Endothelial cell of umbilical vein (primary cell): Measurements from ENCODE around the gene NEK6. TPM values are rescaled to one million over a fixed set of nuclear protein-coding genes. Genes with fewer than 3 reads are reported as not detected.

ENCODE experiments used
- BruUV-seq: library from RNA; stranded (reverse); fragments of 400-500 nt; replicated peaks from 2 replicates; lab custom pipeline; 2021; lab: Mats Ljungman, UMichigan
- CTCF ChIA-PET: fragments of 300-600, 350-600 bp; sonication (Branson Sonifier 250); formaldehyde crosslinking; loops from one replicate; lab custom pipeline; 2021; ENCODE audit warnings: antibody characterized with exemption, inconsistent platforms; lab: Charles Lee
- POLR2A ChIA-PET: fragments of 300-600, 350-600 bp; sonication (Branson Sonifier 250); formaldehyde crosslinking; loops from one replicate; lab custom pipeline; 2021; ENCODE audit warnings: antibody characterized with exemption, inconsistent platforms; lab: Charles Lee
- DNase-seq: peaks from one replicate; pipeline ENCODE4 v3.0.0-alpha.2; 2011; ENCODE audit warnings: low read depth, low spot score
- FAIRE-seq: peaks from 2 replicates; lab custom pipeline; 2011; peaks lifted over from hg19 to GRCh38; lab: Jason Lieb, UNC
- H2AFZ ChIP-seq: 2 replicates; pipeline ENCODE4 v1.6.0; 2012; ENCODE audit warnings: low read depth, low read length, control low read depth, inconsistent platforms
- H3K27ac ChIP-seq: 2 replicates; pipeline ENCODE4 v1.5.1; 2011; ENCODE audit warnings: low read depth, mild to moderate bottlenecking, control low read depth, low read length, moderate library complexity; ENCODE audit not compliant: insufficient read depth
- H3K27me3 ChIP-seq, 2 experiments: 2 replicates each; pipeline versions ENCODE4 v1.6.0 to v1.6.1; 2011; ENCODE audit warnings: low read length in 2 of 2, mixed read lengths in 1 of 2; ENCODE audit not compliant: control insufficient read depth in 2 of 2, insufficient read depth in 2 of 2
- H3K36me3 ChIP-seq, 2 experiments: 2 replicates in 1 of 2; 3 replicates in 1 of 2; pipeline ENCODE4 v1.5.1; 2011; ENCODE audit warnings: low read length in 2 of 2, mild to moderate bottlenecking in 1 of 2, moderate library complexity in 1 of 2; ENCODE audit not compliant: control insufficient read depth in 2 of 2, insufficient read depth in 2 of 2; ENCODE audit errors: extremely low read depth in 1 of 2
- H3K4me1 ChIP-seq: 3 replicates; pipeline ENCODE4 v1.5.1; 2011; ENCODE audit warnings: mild to moderate bottlenecking, low read length; ENCODE audit not compliant: control insufficient read depth, insufficient read depth; ENCODE audit errors: extremely low read depth
- H3K4me2 ChIP-seq: 2 replicates; pipeline ENCODE4 v1.6.1; 2011; ENCODE audit warnings: low read length, control low read depth, mixed read lengths; ENCODE audit not compliant: insufficient read depth
- H3K4me3 ChIP-seq, 3 experiments: fragments of 200-600 bp in 1 of 3; sonication (generic), shearing (Covaris generic) in 1 of 3; replicated peaks in 1 of 3; 2 replicates each; pipeline ENCODE4 v1.5.1; 2011 to 2016; ENCODE audit warnings: control low read depth in 3 of 3, low read length in 3 of 3, mild to moderate bottlenecking in 2 of 3, inconsistent platforms in 1 of 3, low read depth in 1 of 3, moderate library complexity in 1 of 3; ENCODE audit not compliant: insufficient read depth in 1 of 3
- H3K79me2 ChIP-seq: 2 replicates; pipeline ENCODE4 v1.6.0; 2012; ENCODE audit warnings: low read length, inconsistent platforms; ENCODE audit not compliant: control insufficient read depth, insufficient read depth
- H3K9ac ChIP-seq: replicated peaks from 2 replicates; pipeline ENCODE3; 2011; ENCODE audit warnings: low read length, control low read depth; ENCODE audit not compliant: insufficient read depth; ENCODE audit errors: extremely low read depth
- H3K9me1 ChIP-seq: replicated peaks from 3 replicates; pipeline ENCODE4 v1.6.0; 2011; ENCODE audit warnings: mild to moderate bottlenecking, low read length; ENCODE audit not compliant: control insufficient read depth, insufficient read depth; ENCODE audit errors: extremely low read depth
- H3K9me3 ChIP-seq: replicated peaks from 2 replicates; pipeline ENCODE4 v1.5.1; 2012; ENCODE audit warnings: low read length, inconsistent platforms; ENCODE audit not compliant: control insufficient read depth, insufficient read depth
- H4K20me1 ChIP-seq: replicated peaks from 2 replicates; pipeline ENCODE3; 2011; ENCODE audit warnings: mild to moderate bottlenecking, low read length; ENCODE audit not compliant: control insufficient read depth, insufficient read depth; ENCODE audit errors: extremely low read depth
- FOS ChIP-seq: IDR thresholded peaks from 2 replicates; pipeline ENCODE4 v1.6.1; 2011; ENCODE audit warnings: mild to moderate bottlenecking, low read length, moderate library complexity, borderline replicate concordance; ENCODE audit not compliant: insufficient read depth
- GATA2 ChIP-seq: IDR thresholded peaks from 2 replicates; pipeline ENCODE4 v1.7.0; 2011; ENCODE audit warnings: low read depth, mild to moderate bottlenecking, moderate library complexity, mixed read lengths, low read length; ENCODE audit not compliant: insufficient read length, insufficient read depth
- JUN ChIP-seq: IDR thresholded peaks from 2 replicates; pipeline ENCODE4 v1.6.1; 2011; ENCODE audit warnings: borderline replicate concordance, low read depth; ENCODE audit not compliant: insufficient read length, insufficient read depth
- MYC ChIP-seq: IDR thresholded peaks from one replicate; pipeline ENCODE4 v1.6.1; 2011; ENCODE audit warnings: mild to moderate bottlenecking, low read depth, low read length
- POLR2A ChIP-seq: IDR thresholded peaks from 2 replicates; pipeline ENCODE4 v1.6.1; 2012; ENCODE audit warnings: low read depth, mild to moderate bottlenecking, control low read depth, low read length
- POLR2AphosphoS5 ChIP-seq: IDR thresholded peaks from 2 replicates; pipeline ENCODE4 v1.6.1; 2012; ENCODE audit warnings: low read depth, mild to moderate bottlenecking, control low read depth, low read length, moderate library complexity; ENCODE audit not compliant: insufficient read depth
- dilution Hi-C: fragments of 300-500 bp; cut with MboI; formaldehyde crosslinking; loops from one replicate; pipeline ENCODE4 v1.15.0; 2019; ENCODE audit warnings: low sequenced_read_pairs; ENCODE audit not compliant: extremely low pct_ligation_motif_present
- intact Hi-C: fragments of 100-400 bp; cut with micrococcal nuclease; formaldehyde crosslinking; loops from one replicate; pipeline ENCODE4 v1.10.0; 2022
- polyA plus RNA-seq, 4 experiments: library from polyadenylated mRNA; depleted of rRNA in 3 of 4; stranded (reverse) in 3 of 4; unstranded in 1 of 4; fragments of >200 nt; gene quantifications; 2 replicates each; pipeline versions ENCODE4 v1.2.1 to v1.2.3, GENCODE V29; 2011 to 2012; ENCODE audit warnings: missing spikeins in 1 of 4
- total RNA-seq: library from RNA; stranded (reverse); gene quantifications from 2 replicates; pipeline ENCODE4 v1.2.3, GENCODE V29; 2021
- TF ChIP-seq, protein P1 (sequence below): IDR thresholded peaks from 2 replicates; pipeline ENCODE4 v1.6.1; 2011; ENCODE audit not compliant: insufficient read depth, insufficient read length

The NEK6 gene
- total and polyA plus RNA-seq, 2 donors (not counting 3 experiments of a cell fraction or from before 2014, with no cell fraction given), result 64.3 to 67.1 TPM

- H3K4me1 ChIP-seq, result peaks cover 57% of the 10 kb centered on the region
- CTCF ChIA-PET, result interaction anchor here (0.9 to 3.0 kb wide), 7 partner anchors 8 to 153 kb away, joined by 3 to 17 read pairs (median 5); no protein-coding TSS in a partner anchor
- H3K27ac ChIP-seq, result peak overlapping the region; percentile 92
- no peak overlapping the region for H2AFZ ChIP-seq
- no peak overlapping the region for H3K4me3 ChIP-seq
- POLR2A ChIA-PET, result no interaction called here
- peak overlapping the region; percentile 75 for H3K9ac ChIP-seq
- no peak for DNase-seq
- H3K9me3 ChIP-seq, result no peaks in the 10 kb centered on the region
- no peaks in the 10 kb centered on the region for H3K36me3 ChIP-seq
- no peaks in the 10 kb centered on the region for H3K27me3 ChIP-seq
- dilution Hi-C loops (no loop called here), intact Hi-C loops (loop anchor here (1.0 to 2.0 kb wide), 4 partner anchors 8 to 20 kb away; no protein-coding TSS in a partner anchor)
- TF ChIP-seq FOS (no peak), MYC (no peak), POLR2AphosphoS5 (no peak), JUN (no peak), POLR2A (no peak), GATA2 (peak; percentile 83)
- TF ChIP-seq, protein P1, sequence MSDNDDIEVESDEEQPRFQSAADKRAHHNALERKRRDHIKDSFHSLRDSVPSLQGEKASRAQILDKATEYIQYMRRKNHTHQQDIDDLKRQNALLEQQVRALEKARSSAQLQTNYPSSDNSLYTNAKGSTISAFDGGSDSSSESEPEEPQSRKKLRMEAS, result no peak
- BruUV-seq, result no TSS peak
- H4K20me1 ChIP-seq, result no peaks in the 10 kb centered on the region
- H3K79me2 ChIP-seq, result peaks cover 89% of the 10 kb centered on the region
- peak overlapping the region; percentile 4 for H3K4me2 ChIP-seq
- no peaks in the 10 kb centered on the region for H3K9me1 ChIP-seq
- FAIRE-seq, result no peak
Observed at GRCh38 chr9:124279531-124280175, 21.9 kb downstream of the NEK6 start.
